ENCODE measurements around the gene PGM2L1.
"Not testable (repeated sequence)": the region's sequence is repeated elsewhere in the genome, so short reads cannot be mapped to it uniquely, and the experiment has no call there.

PGM2L1 gene

DNA sequence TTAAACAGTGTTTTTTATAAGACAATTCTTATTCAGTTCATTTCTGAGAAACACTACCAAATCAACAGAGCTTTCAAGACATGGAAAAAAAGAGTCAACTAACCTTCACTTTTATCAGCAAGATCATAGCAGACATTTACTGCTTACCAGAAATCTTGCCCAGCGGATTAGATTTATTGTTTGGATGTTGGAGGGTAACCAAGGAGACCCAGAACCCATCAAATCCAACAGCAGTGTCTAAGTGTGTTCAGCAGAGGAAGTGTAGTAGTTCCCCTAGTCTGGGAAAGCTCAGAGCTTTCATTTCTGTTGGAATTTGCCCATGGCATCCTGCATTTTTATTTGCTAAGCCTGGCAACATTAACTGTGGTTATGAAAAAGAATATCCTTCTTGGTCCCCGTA is 2.4 kb upstream of the PGM2L1 start:
- no peak for DNase-seq (ENCODE audit: low read depth in 3 of 3)

DNA sequence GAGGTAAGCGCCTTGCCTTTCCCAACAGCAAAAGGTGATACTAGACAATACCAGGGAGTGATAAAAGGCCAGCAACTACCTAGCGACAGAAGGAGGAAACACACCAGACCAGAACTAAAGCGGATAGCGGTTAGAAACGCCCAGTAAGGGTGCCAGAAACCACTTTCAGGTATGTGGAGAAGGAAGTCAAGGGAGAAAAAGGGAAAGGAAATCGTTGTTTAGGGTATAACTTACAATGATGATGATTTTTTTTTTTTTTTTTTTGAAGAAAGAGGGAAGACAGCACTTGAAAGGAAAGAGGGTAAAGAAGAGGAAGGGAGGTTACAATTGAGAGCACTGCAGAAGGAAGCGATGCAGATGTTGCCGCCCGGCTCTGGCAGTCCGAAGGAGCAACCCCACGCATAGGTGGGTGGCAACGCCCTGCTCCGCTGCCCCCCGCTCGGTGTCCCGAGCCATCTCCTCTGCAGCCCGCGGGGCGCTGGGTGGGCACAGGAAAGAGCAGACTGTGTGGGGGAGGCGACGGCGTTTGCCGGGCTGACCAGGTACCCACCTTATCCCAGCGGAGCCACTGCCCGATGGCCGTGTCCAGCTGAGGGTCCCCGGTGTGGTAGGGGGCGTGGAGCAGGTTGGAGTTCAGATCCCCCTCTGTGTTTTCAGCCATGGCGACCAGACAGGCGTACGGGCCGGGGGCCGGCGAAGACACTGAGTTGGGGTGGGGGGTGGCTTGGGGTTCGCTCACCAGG is 561 bp downstream of the PGM2L1 start:
- peak in 1 of 3 experiments; percentile 24 for DNase-seq (ENCODE audit: low read depth in 3 of 3)

DNA sequence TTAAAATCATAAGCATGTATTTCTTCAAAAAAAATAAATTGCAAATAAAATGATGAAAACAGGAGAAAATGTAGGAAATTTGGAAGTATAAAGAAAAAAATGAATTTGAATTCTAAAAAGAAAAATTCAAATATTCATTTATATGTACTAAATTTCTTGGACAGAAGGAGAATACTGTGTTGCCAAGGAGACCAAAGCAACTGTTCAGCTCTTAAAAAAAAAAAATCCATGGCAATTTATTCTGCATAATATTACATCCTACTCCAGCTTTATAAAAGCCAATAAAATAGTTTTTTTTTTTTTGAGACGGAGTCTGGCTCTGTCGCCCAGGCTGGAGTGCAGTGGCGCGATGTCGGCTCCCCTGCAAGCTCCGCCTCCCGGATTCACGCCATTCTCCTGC is 6.0 kb downstream of the PGM2L1 start:
- no peak for DNase-seq (ENCODE audit: low read depth in 3 of 3)

DNA sequence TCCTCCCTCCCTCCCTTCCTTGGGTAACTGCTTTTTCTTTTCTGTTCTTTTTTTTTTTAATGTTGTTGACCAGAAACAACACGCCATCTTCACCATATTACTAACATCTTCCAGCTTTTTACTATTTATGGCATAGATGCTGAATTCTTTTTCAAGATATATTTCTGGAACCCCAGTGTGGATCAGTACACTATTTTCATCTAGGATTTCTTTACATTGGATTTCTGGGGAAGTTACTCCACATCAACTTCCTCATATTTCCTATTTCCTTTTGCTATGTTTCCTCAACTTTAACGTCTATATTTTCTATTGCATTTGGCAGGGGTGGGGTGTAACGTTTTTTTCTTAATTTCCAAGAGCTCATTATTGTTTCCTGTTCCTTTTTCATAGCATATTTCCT is 7.0 kb downstream of the PGM2L1 start:
- no peak for DNase-seq (ENCODE audit: low read depth in 3 of 3)

DNA sequence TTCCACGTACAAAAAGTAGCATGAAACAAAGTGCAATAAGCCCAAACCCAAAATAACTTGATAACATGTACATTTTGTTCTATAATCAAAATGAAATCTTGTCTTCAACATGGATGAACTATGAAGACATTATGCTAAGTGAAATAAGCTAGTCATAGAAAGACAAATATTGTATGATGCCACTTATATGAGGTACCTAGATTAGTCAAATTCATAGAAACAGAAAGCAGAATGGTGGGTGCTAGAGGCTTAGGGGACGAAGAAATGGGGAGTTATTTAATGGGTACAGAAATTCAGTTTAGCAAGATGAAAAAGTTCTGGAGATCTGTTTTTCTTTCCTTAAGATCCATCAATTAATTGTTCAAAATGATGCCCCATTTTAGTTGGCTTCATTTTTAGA is 7.5 kb downstream of the PGM2L1 start:
- no peak for DNase-seq (ENCODE audit: low read depth in 3 of 3)

DNA sequence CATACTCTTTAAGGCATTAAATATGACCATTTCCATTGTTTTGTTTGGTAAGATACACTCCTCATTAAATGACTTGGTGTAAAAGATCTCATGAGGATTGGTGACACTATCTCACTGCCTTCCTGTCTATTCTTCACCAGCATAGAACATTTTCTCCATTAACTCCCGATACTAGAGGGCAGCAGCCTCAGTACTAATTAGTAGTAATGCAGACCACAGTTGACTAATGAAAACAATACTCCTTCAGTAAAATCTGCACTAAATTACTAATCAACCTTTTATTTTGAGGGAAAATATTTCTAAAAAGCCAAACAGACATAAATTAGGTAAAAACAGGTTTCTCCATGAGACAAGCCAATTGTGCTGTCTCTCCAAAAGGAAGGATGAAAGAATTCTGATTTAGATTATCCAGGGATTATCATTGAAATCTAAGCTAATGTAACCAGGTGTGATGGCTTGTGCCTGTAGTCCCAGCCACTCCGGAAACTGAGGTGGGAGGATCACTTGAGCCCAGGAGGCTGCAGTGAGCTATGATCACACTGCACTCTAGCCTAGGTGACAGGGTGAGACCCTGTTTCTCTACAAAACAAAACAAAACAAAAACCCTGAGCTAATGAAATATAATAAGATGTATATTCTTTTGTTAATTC is 9.4 kb downstream of the PGM2L1 start:
- DNase-seq (ENCODE audit: low read depth in 3 of 3) = peak in 2 of 3 experiments; percentile 25 to 63

DNA sequence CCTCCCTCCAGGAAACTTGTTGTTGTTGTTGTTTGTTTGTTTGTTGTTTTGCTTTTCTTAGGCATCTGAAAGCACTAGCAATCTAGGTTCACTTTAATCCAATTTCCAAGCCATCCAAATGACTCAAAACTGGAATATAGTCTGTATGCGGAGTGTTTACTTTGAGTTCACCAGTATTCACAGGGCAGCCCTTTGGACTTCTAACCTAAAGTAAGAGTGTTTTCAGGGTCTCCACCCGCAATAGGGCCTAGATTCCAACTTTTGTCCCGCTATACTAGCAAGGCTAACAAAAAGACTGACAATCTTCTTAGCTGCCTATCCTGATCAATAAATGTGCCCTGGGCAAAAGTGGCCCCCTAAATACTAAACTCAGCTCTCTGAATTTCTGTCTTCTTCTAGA is 13.6 kb downstream of the PGM2L1 start:
- DNase-seq (ENCODE audit: low read depth in 3 of 3) = no peak

DNA sequence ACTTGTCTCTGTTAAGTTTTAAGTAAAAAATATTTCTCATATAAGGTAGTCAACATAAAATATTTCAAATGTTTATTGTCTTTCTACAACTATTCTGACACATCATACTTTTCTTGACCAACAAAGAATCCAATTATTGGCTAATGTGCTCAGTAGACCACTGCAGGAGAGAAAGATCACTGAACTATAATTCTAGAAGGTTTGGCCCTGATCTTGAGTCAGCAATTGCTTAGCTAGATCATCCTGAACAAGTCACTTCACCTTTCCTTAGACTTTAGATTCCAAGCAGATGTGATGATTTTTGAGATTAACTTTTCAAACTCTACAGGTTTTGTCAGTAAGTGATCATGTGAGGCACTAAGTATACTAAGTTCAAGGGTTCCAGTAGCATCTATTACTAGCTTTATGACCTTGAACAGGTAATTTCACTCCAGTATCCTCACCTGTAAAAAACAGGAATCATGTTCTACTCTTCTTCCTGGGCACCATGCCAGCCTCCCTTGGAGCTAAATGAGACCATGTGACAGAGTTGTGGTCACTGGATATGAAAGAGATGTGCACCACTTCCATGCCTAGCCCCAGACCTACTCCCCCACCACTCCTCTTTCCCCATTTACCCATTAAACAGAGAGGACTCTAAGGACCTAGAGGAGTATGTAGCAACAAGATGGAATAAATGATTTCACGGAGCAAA is 17.3 kb downstream of the PGM2L1 start:
- no peak for DNase-seq (ENCODE audit: low read depth in 3 of 3)

DNA sequence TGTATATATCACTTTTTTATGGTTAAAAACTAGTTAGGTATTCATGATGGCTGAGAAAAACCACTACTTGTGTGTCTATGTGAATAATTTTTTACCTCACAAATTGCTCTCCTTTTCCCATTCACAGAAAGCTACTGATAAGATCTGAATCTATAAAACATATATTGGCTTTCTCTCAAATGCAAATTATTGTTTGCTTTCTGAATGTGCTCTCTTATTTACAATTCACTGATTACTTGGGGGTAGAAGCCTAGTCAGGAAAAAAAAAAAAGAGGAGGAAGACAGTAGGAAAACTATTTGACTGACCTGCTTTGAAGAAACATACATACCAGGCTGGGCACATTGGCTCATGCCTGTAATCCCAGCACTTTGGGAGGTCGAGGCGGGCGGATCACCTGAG is 20.5 kb downstream of the PGM2L1 start:
- no peak for DNase-seq (ENCODE audit: low read depth in 3 of 3)

DNA sequence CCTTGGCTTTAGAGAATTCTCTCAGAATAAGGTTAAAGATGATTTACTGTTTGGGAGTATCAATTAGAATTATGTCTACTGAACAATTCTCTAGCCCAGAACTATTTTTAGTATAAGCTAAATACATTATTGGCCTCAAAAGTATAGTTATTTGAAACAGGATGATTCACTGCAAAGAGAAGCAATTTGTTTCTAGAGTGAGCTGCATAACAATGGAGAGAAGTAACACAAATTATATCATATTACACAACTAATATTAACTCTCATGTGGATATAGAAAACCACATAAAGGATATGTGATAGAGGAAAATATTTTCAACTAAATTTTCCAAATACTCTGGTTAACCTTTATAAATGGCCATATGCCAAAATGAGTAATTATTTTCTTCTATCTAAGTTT is 24.9 kb downstream of the PGM2L1 start:
- DNase-seq (ENCODE audit: low read depth in 3 of 3) = no peak

DNA sequence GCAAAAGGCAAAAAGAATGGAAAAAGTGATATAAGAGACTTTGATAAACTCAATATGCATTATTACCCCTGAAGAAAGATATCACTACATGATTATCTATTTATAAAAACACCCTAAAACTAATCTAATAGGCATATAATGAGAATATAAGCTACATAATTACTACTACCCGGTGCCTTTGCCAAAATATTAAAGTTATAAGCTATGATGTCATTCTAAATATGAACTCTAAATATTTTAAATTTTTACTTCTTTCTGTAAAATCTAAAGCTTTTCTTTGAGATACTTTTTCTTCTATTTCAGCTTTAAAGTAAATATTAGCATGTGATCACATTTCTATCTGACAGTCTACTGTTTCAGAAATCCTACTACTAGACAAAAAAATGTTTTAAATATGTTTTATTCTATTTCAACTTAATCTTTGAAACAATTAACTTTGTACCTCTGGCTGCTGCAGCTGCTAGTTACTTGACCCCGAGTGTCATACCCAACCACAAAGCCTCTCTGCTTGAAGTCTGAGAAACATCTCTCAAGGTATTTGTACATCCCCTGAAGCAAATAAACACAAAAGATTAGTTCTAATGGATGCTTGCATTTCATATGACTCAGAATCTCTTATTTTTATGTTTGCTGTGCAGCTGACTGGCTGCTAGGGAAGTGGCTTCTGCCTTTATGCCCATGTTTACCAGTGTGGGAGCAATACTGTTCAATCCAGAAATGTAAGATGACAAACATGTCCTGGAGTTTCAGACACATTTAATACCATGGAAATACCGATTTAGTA is 26.8 kb downstream of the PGM2L1 start:
- DNase-seq (ENCODE audit: low read depth in 3 of 3) = no peak

DNA sequence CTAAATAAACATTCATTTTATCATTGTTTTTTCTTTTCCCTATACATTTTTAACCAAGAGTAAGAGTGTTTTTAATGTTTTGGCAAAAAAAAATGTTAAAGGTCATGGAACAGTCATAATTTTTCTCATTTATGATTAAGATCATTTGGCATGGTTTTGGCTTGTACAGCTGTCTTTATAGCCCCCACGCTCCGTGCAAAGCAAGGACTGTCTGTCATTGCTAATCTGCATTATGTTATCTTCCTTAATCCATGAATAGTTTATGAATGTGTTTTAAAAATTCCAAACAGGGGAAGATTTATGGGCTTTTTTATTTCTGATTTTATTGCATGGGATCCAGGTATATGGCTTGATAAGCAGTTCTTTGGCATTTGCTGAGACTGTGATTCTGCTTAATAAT is 28.1 kb downstream of the PGM2L1 start:
- DNase-seq (ENCODE audit: low read depth in 3 of 3) = no peak

DNA sequence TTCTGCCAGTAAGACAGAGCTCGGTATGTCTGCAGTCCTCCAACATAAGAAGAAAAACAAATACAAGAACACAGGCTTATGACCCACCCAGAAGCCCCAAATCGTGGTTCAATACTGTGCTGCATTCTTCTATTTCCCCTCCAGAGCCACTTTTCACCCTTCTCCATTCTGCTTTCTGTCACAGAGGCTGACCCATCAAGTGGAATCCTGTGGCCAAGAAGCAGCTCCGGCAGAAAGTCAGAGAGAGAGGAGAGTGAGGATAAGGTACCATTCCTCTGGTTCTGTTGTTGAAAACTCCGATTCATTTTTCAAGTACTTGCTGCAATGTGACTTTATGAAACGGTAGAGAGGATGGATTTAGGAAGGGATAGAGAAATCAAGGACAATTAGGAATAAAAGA is 30.4 kb downstream of the PGM2L1 start:
- no peak for DNase-seq (ENCODE audit: low read depth in 3 of 3)

DNA sequence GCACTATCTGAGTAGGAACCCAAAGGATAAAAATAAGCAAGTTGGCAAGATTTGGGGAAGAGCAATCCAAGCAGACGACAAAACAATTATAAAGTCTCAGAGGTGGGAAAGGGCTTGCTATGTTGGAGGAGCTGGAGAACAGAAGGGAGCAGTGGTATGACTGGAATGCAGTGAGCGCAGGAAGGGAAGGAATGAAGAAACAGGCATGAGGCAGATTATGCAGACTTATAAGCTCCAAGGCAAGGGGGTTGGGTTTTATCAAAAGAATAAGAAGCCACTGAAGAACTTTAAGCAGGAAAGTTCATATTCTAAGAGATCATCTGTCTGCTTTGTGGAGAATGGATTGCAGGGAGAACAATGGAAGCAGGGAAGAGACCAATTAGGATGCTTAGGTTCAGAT is 31.7 kb downstream of the PGM2L1 start:
- DNase-seq (ENCODE audit: low read depth in 3 of 3) = no peak

DNA sequence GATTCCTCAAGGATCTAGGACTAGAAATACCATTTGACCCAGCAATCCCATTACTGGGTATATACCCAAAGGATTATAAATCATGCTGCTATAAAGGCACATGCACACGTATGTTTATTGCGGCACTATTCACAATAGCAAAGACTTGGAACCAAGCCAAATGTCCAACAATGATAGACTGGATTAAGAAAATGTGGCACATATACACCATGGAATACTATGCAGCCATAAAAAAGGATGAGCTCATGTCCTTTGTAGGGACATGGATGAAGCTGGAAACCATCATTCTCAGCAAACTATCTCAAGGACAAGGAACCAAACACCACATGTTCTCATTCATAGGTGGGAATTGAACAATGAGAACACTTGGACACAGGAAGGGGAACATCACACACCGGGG is 32.4 kb downstream of the PGM2L1 start:
- DNase-seq (ENCODE audit: low read depth in 3 of 3) = not testable (repeated sequence)

DNA sequence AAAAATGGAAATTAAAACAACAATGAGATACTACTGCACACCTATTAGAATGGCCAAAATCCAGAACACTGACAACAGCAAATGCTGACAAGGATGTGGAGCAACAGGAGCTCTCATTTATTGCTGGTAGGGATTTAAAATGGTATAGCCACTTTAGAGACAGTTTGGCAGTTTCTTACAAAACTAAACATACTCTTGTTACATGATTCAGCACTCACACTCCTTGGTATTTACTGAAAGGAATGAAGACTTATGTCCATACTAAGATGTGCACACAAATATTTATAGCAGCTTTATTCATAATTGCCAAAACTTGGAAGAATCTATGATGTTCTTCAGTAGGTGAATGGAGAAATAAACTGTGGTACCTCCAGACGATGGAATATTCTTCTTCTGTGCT is 40.8 kb downstream of the PGM2L1 start:
- no peak for DNase-seq (ENCODE audit: low read depth in 3 of 3)

DNA sequence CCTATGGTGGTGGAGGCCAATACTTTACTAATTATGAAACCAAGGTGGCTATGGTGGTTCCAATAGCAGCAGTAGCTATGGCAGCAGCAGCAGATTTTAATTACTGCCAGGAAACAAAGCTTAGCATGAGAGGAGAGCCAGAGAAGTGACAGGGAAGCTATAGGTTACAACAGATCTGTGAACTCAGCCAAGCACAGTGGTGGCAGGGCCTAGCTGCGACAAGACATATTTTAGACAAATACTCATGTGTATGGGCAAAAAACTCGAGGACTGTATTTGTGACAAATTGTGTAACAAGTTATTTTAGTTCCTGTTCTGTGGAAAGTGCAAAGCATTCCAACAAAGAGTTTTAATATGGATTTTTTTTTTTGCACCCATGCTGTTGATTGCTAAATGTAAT is 42.6 kb downstream of the PGM2L1 start:
- DNase-seq (ENCODE audit: low read depth in 3 of 3) = no peak

DNA sequence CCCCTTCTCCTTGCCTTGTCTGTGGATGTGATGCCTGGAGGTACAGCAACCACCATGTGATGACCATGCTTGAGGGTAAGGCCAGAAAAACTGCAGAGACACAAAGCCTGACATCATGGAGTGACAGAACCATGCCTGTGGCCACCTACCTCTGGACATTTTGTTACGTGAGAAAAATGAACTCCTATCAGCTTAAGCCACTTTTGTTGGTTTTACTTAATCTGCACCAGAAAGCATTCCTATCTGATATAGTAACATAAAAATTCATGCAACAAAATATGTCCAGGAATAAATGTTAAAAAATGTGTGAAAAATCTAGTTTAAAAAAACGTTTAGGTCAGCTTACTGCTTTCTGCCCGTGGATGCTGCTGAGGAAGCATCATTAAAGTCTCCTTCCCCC is 44.2 kb downstream of the PGM2L1 start:
- no peak for DNase-seq (ENCODE audit: low read depth in 3 of 3)

DNA sequence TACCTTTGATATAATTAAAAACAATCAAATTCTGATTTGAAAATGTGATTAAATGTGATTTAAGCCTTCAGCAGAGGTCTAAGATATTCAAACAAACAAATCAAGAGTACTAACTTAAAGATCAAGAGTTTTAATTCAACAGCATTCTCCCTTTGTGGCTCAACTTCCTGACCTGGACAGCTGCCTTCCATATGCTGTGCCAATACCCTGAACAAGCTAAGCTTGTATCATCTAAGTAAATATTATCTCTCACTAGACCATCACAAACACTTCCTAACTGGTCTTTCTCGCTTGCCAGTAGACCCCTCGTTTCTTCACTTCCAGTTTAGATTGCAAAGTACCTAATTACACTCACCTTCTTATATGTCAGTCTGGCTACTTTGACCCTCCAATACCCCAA is 50.9 kb downstream of the PGM2L1 start:
- DNase-seq (ENCODE audit: low read depth in 3 of 3) = no peak

DNA sequence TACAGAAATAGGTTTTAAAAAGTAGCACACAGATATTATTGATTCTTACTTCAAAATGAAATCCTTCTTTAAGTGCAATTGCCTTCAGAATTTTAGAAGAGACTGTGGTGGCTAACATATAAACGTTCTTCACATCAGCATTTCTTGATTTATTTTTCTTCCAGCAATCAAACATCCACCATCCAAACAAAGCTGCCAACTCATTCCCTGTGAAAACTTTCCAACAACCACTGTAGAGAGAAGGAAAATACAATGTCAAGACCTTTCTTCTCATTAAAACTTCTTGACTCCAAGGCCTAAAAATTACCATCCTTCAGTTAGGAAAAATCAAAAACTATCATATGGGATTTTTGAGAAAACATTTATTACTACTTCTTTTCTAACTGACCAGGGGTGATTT is 52.8 kb downstream of the PGM2L1 start:
- no peak for DNase-seq (ENCODE audit: low read depth in 3 of 3)

DNA sequence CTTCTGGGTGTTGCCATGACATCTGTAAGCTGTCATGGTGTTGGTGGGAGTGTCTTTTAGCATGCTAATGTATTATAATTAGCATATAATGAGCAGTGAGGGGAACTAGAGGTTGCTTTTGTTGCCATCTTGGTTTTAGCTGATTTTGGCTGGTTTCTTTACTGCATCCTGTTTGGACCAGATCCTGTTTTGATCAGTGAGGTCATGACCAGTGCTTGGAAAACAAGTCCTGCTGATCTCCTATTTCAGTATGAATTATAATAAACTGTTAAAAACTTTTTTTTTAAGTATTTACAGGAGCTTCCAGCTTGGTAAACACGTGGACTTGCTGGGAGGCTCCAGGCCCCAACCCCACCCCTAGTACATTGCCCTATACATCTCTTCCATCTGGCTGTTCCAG is 56.3 kb downstream of the PGM2L1 start:
- no peak for DNase-seq (ENCODE audit: low read depth in 3 of 3)

DNA sequence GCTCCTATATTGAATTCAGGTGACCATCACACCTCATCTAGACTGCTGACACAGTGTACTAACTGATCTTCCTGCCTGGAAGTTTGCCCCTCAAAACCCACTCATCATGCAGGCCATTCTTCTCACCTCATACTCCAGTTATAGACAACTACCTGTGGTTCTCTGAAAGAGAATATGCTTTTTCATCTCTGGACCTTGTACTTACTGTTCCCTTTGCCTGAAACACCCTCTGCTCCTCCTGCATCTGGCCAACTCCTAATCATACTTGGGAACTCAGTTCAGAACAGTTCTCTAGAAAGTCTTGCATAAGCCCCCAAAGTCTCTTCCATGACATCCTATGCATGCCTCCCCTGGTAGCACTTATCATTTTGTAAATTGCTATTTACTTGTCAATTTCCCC is 58.6 kb downstream of the PGM2L1 start:
- DNase-seq (ENCODE audit: low read depth in 3 of 3) = no peak

All from stimulated activated CD4-positive, alpha-beta T cell treated with anti-CD3 and anti-CD28 coated beads, TNF-alpha, amount 100 ng/mL, for 4 hours (primary cell).